Inflammatory macrophage treated with lipopolysaccharide for 4 hours (primary cell): ENCODE results near the gene GTF3C1.

Experiments
- DNase-seq: peaks from one replicate; pipeline ENCODE4 v3.0.0-alpha.2; 2020

Gene GTF3C1

DNA sequence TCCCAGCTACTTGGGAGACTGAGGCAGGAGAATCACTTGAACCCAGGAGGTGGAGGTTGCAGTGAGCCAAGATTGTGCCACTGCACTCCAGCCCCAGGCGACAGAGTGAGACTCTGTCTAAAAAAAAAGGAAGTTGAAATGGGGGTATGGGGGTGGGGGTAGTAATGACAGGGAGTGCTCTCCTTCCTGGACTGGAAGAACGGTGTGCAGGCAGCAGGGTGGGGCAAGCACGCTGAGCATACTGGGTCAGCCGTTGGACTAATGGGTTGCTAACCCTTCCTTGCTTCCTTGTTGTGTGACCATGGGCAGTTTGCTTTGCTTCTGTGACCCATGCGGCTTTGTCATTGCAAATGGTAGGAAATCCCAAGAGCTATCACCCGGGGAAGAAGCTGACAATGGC lies 16.7 kb upstream of the GTF3C1 start:
- peak; percentile 14 for DNase-seq

DNA sequence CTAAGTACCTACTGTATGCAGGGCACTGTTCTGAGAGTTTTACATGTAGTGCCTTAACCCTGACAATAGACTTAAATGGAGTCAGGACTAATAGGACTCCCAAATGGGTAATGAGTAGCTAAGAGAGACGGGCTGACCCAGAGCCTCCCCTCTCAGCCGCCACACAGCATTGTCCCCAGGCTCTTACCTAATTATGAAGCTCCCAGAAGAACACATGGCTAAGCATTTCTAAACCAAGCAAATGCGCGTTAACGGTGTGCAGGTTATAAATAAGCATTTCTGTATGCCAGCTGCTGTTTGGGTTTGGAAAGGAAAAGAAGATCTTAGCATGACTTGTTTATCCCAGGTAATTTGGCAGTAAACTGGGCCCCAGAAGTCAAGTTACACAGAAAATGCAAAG lies 14.5 kb upstream of the GTF3C1 start:
- DNase-seq: no peak

DNA sequence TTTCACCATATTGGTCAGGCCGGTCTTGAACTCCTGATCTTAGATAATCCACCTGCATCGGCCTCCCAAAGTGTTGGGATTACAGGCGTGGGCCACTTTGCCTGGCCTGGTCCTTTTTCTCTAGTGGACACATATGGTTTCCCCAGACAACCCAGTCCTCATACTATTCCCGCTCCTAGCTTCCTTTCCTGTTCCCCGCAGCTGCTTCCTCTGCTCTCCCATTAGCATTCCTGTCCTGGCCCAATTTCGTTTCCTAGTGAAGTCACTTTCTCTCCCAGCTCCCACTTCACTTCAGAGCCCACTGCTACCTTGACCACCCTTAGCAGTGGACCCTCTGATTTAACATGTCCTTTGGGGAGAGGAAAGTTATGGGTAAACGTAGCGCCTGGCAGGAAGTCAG lies 11.5 kb upstream of the GTF3C1 start:
- no peak for DNase-seq

DNA sequence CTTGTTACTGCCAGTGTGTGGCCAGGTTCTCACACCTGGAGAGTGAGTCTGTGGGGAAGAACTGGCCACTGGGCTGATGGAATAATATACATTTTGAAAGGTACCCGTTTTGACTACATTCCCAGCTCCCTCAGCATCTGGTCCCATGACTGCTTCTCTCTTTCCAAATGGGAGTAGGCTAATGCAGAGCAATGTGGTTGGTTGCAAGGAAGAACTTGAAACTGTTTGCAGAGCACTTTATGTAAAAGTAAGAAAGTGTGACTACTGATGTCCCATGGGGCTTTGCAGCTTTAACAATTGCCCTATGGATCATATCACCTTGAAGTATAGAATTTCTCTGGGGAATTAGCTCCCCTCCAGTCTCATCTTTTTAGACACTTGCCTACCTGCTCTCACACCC lies 9.2 kb upstream of the GTF3C1 start:
- DNase-seq: no peak

DNA sequence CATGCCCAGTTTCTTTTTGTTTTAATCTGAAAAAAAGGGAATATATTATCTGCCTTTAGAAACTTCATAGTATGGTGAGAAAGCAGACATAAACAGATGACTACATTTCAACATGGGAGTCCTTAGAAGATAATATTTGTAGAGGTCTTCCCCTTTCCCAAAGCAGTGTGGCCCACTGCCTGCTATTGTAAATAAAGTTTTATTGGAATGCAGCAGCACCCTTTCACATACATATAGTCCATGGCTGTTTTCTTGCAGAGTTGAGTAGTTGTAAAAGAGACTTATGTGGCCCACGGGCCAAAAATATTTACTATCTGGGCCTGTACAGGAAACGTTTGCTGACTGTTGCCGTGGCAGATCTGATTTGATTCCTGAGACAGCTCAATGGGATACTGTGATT lies 8.7 kb upstream of the GTF3C1 start:
- DNase-seq: no peak

DNA sequence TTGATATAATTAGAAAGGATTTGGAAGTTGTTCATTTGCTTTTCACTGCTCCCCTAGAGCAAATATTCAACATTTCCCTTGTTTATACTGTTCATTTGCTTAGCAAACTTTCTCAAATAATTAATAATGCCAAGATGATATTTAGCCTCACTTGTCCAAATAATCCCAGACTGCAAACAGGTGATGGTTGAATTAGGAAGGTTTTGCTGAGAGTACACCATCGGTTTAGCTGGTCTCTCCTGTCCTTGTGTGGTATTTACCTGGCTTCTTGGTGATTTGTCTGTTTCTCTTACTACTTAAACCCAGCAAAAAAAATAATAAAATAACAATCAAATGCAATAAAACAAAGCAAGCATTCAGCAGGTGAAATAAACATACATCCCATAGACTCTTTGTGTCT lies 6.8 kb upstream of the GTF3C1 start:
- no peak for DNase-seq

DNA sequence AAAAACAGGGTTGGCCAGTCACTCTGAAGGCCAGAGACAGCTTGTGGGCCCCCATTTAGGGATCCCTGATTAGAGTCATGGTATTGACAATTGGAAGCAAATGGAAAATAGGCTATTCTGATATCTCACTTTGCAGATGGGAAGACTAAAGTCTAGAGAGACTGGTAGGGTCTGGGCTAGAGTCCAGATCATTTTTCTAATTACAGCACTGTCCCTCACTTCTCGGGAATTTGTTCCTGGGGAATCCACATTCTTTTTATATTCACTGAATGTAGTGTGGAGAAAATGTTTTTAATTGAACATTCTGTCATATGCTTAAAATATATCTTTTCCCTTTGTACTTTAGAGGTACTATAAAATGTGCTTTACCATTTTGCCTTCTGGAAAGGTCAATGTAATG lies 1.3 kb upstream of the GTF3C1 start:
- no peak for DNase-seq

DNA sequence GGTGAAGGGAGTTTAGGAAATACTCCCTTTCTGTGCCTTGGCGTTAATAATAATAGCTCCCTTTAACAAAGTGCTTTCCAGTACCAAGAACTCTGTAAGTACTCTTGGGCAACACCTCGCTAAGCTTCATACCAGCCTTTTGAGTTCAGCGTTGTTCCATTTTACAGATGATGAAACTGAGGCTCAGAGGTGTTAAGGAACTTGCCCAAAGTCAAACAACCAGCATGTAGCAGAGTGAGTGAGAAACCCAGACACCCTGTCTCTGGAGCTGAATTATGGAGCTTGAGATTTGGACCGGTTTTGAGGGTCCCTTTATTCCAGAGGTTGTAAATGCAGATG lies 838 bp upstream of the GTF3C1 start:
- DNase-seq: no peak

DNA sequence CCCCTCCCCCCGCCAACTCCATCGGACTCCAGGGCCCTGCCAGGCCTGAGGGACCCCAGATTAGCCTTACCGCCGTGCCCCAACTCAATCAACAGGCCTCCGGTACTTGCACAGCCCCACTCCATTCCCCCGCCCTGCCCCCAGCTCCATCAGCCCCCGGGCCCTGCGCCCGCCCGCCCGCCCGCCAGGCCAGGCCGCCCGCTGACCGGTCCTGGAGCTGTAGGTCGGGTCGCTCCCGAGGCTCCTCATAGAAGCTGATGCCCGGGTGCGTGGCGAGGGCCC lies 308 bp downstream of the GTF3C1 start:
- DNase-seq: no peak

DNA sequence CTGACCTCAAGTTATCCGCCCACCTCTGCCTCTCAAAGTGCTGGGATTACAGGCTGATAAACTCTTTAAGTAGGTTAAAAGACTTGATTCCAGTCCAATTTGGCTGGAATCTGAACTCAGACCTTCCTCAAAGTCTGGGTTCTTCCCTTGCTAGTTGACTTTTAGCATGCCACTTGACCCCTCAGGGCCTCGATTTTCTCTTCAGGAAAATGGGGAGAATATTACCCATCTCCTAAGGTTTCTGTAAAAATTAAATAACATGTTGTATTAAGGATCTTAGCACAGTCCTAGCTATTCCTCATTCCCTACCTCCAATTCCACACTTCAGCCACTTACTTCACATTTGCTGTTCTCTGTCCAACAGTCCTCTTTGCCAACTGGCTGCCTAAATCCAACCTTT lies 1.9 kb downstream of the GTF3C1 start:
- no peak for DNase-seq

DNA sequence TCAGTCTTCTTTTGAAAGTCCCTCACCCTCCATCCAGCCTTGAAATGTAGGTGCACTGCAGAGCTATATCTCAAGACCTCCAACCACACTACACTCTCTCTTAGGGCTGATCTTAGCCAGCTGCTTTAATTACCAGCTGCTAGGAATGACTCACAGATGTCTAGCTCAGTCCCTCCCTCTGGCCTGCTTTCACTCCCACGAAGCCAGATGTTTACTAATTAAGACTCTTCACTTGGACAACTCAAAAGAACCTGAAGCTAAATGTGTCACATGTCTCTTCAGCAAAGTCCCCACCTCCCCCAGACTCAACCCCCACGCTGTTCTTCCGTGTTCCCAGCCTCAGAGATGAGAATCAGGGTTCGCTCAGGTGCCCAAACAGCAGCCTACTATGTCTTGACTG lies 2.6 kb downstream of the GTF3C1 start:
- DNase-seq: no peak

DNA sequence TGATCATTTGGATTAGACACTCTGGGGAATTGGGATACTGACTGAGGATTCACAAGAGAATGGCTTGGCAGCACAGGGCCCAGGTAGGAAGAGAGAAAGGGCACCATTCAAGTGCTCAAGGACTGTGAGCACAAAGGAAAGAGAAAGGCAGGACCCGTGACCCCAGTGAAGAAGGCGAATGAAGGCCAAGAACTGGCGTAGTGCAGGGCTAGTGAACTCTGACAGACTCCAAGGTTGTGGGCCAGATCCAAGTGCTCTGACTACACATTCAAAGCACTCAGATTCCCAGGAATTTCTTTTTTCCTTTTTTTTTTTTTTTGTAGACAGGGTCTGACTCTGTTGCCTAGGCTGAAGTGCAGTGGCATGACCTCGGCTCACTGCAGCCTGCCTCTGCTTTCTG lies 5.0 kb downstream of the GTF3C1 start:
- no peak for DNase-seq

DNA sequence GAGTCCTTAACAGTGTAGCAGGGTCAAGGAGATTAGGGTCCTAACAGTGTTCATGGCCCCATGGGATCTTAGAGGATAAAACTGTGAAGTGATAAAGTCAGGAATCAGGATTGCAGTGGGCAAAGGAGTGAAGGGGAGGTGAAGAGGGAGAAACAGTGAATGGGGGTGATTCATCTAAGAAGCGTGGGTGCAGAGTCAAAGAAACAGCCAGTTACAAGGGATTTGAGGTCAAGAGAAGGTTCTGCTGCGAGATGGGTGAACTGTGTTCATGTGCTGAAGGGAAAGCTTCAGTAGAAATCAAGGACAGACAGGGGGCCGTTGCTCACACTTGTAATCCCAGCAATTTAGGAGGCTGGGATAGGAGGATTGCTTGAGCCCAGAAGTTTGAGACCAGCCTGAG lies 5.9 kb downstream of the GTF3C1 start:
- no peak for DNase-seq

DNA sequence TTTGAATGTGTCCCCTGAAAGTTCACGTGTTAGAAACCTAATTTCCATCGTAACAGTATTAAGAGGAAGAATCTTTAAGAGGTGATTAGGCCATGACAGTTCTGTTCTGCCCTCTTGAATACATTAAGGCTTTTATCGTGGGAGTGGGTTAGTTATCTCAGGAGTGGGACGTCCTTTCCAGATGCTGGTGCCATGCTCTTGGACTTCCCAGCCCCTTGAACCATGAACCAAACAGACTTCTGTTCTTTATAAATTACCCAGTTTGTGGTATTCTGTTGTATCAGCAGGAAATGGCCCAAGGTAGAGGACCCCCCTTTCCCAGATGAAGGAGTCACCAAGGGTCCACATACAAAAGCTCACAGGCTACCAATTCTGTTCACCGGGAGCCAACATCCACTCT lies 10.1 kb downstream of the GTF3C1 start:
- no peak for DNase-seq

DNA sequence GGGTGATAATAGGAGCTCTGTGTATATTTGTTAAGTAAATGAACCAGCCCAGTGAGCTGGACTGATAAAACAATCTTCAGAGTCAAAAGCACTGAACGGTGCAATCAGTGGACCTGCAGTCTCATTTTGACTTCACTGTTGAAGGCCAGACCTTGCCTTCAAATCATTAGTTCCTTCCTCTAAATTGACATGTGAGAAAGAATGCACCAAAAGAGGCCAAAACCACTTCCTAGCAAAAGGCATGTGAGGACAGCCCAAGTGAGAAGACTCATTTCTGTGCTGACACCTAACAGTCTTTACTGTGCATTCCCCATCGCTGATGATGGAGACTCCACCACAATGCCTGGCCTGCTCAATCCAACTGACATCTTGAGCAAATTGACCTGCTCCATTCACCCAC lies 10.6 kb downstream of the GTF3C1 start:
- DNase-seq: no peak

DNA sequence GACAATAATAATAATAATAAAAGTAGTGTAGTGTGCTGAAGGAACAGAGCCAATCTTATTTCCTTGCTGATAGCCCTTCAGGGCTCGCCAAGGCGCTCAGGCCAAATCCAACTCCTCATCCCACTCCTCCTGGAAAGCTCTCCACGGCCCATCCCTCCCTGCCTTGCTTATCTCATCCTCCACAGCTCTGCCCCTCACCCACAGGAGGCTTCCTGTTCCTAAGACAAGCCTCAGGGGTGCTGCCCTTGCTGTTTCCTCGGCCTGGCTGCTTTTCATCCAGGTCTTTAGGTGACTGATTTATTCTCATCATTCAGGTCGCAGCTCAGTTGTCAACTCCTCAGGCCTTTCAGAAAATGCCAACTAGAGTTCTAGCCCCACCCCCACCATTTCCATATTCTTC lies 11.2 kb downstream of the GTF3C1 start:
- no peak for DNase-seq

DNA sequence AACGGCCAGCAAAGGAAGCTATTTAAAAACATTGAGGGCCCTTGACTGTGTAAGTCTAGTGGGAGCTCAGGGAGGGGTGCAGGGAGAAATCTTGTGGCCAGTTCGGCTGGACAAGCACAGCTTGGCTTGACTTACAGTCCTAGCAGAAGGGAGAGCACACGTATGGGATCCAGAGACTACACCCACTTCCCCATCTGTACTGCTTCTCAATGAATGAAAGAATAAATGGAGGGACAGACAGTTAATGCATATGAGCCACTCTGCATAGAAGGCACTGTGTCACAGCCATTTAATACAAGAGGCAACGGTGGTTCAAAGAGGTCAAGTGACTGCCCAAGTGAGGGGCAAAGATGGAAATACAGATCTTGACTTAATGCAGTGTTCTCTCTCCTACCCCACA lies 15.5 kb downstream of the GTF3C1 start:
- DNase-seq: no peak

DNA sequence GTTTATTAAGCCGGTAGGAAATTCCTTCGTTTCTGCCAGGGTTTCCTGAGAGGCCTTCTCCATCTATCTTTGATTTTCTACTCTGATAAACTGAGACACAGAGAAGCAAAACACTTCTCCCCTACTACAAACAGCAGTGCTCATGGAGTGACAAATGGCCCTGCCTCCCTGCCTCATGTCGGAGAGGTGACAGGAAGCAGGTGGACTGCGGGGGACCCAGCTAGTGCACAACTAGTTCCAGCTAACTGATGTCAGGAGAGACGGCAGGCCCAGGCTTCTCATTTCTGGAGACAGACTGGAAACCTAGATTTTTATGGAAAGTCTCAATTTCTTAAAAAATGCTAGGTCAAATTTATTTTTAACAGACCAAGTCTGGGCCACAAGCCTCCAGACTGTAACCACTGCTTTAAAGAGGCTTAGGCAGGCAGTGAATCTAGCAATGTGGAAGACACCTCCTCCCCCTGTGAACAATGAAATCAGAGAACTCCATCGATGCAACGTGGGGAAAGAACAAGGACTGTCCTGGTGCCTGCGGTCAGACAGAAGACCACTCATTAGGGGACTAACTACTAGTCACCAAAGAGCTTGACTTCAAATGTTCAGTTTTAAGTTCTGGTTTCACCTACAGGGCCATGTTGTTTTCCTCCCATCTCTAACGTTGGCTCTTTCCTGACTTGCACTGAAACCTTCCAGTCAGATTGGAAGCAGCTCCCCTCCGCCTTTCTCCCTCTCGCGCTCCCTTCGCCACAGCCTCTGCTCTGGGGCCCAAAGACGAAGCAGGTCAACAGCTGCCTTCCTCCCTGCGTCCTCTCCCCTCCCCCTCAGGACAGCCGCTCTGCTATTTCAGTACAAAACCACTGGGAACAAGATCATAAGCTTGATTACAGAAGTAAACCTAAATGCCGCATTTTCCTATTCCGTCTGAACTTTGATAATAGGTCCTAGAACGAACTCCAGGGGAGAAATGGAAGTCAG lies 17.6 kb downstream of the GTF3C1 start:
- DNase-seq: no peak

DNA sequence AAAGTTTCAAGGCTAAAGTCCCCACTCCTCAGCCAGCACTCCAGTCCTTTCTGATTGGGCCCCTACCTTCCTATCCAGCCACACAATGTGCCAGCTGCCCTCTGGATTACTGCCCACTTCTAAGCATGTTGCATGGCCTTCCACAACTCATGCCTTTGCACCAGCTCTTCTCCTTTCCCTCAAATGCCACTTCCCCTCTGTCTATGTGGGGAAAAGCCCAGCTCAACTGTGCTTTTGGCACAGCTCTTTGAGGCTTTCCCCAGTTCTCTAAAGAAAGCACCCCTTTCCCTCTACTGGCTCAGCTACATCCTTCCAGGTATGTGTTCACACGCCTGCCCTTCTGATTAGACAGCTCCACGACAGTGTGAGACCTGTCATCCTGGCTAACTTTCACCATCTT lies 18.5 kb downstream of the GTF3C1 start:
- DNase-seq: peak; percentile 34

DNA sequence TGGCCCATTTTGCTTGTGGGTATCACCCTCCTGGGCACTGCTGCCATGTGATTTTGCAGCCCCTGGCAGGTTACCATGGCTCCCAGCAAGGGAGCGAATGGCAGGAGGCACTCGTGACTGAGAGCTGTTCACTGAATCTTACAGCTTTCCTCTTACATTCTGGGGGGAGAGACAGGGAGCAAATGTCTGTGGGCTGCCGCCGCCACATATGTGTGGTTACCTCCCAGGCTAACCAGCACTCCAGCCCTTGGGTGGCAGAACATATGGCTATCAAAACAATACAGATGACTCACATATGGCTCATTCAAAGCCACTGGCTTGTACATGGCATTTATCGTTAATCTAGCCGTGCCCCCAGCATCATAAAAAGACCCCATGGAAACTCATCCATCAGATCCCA lies 19.8 kb downstream of the GTF3C1 start:
- no peak for DNase-seq

DNA sequence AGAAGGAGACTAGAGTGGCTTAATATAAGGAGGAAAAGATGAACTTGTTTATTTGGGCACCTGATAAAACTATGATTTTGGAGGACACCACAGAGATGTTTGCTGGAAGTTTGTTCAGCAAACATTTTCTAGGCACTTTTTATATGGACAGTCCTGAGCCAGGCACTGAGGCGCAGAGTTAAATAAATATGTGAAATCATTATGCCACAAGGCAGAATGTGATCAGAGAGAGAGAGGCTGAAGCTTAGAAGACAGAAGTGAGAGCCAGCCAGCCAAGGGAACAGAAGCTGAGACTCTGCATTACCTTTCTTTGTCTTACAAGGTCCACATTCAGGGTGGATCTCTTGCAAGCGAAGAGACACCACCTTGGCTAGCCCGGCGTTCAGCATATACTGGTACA lies 21.4 kb downstream of the GTF3C1 start:
- no peak for DNase-seq

DNA sequence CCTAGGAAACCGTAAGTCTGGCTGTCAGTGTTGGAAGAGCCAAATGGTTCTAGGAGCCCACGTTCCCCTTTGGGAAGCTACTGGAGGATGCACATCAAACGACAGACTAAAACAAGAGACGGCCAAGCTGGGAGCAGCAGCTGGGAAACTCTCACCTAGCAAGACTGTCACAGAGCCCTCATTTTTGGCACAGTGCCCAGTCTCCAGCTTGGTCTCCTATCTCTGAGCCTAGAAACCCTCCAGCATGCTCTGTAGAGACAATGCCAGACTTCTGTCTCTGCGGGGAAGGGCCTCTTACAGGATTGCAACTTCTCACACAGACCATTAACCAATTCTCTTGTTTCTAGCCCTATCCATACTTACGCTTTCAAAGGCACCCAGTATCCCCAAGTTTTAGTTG lies 23.5 kb downstream of the GTF3C1 start:
- no peak for DNase-seq

DNA sequence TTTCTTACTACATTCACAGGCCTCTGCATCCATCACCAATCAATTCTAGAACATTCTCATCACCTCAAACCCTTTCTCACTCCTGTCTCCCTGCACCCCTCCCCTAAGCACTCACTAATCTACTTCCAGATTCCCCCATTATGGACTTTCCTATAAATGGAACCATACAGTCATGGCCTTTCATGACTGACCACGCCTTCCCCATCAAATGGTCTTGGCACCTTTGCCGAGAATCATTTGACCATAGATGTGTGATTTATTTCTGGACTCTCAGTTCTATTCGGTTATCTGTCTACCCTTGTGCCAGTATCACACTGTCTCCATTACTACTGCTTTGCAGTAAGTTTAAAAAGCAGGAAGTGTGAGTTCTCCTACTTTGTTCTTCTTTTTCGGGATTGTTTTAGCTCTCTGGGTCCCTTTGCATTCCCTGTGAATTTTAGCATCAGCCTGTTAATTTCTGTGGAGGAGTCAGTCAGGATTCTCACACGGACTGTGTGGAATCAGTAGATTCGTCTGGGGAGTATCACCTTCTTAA lies 27.5 kb downstream of the GTF3C1 start:
- DNase-seq: no peak

DNA sequence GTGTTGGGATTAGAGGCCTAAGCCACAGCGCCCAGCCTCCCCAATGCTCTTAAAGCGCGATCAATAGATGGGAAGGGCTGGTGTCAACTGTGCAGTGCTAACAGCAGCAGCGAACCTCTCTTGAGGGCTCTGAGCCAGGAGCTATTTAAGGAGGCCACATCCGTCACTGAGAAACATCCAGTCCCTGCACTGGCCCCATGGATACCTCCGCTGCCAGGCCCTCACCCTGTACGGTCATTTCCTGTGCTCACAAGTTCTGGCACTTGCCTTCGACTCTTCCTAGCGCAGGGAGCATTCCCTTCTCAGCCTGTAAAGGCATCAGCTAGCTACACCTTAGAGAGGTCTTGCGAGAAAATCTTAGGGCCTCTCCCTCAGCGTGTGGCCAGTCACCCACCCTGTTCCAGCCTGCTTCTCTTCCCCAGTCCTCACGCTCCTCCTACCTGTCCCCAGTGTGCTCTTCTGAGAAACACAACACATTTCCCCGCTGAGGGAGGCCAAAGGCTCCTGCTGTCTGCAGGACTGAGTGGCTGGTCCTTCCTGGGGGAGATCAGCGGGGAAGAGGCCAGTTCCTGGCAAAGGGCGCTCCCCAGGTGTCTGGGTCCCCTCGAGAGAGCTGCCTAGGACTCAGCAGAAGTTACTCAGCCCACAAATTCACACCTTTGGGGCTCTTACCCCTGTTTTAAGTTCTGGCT lies 28.6 kb downstream of the GTF3C1 start:
- DNase-seq: no peak

DNA sequence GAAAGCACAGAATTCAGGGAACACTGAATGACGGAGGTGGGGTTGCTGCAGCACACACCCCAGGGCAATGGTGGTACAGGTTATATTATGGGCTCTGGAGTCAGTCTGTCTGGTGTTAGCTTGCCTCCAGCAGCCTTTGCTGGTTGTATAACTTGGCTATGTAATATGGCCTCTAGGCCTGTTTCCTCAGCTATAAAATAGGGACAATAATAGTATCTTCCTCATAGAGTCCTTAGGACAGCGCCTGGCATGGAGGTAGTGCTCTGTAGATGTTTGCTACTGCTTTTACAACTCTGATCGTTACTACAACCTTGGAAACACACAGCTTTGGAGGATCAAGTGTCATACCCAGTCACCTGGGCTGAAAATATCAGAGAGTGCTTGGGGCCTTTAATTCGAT lies 31.5 kb downstream of the GTF3C1 start:
- DNase-seq: no peak
